GM10248 (cell line): ENCODE results near the gene RPL27A.

Experiments used
- CTCF ChIA-PET: fragments of 300-600 bp; sonication (Branson Sonifier 250); formaldehyde crosslinking; extraction: SDS; loops from one replicate; lab custom pipeline; 2021; ENCODE audit warnings: antibody characterized with exemption; lab: Yijun Ruan, JAX
- POLR2A ChIA-PET: fragments of 350-650 bp; sonication (Branson Sonifier 250); formaldehyde crosslinking; extraction: SDS; loops from one replicate; lab custom pipeline; 2020; ENCODE audit warnings: antibody characterized with exemption; lab: Yijun Ruan, JAX
- DNase-seq: peaks from one replicate; pipeline ENCODE4 v3.0.0; 2012; ENCODE audit errors: extremely low spot score
- TF ChIP-seq, protein P1 (sequence below): IDR thresholded peaks from 2 replicates; pipeline ENCODE4 v1.5.1; 2012; ENCODE audit warnings: mild to moderate bottlenecking, low read depth; ENCODE audit errors: extremely low read depth, missing control alignments, control extremely low read depth

RPL27A gene

GRCh38 chr11:8707541-8708191, 25.1 kb downstream of the RPL27A start:
- no peak for DNase-seq
- CTCF ChIA-PET: interaction anchor here (0.9 to 1.5 kb wide), 2 partner anchors 9 to 11 kb away, joined by 3 to 5 read pairs; no protein-coding TSS in a partner anchor
- TF ChIP-seq, protein P1, sequence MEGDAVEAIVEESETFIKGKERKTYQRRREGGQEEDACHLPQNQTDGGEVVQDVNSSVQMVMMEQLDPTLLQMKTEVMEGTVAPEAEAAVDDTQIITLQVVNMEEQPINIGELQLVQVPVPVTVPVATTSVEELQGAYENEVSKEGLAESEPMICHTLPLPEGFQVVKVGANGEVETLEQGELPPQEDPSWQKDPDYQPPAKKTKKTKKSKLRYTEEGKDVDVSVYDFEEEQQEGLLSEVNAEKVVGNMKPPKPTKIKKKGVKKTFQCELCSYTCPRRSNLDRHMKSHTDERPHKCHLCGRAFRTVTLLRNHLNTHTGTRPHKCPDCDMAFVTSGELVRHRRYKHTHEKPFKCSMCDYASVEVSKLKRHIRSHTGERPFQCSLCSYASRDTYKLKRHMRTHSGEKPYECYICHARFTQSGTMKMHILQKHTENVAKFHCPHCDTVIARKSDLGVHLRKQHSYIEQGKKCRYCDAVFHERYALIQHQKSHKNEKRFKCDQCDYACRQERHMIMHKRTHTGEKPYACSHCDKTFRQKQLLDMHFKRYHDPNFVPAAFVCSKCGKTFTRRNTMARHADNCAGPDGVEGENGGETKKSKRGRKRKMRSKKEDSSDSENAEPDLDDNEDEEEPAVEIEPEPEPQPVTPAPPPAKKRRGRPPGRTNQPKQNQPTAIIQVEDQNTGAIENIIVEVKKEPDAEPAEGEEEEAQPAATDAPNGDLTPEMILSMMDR: no peak
- POLR2A ChIA-PET: no interaction called here

DNA sequence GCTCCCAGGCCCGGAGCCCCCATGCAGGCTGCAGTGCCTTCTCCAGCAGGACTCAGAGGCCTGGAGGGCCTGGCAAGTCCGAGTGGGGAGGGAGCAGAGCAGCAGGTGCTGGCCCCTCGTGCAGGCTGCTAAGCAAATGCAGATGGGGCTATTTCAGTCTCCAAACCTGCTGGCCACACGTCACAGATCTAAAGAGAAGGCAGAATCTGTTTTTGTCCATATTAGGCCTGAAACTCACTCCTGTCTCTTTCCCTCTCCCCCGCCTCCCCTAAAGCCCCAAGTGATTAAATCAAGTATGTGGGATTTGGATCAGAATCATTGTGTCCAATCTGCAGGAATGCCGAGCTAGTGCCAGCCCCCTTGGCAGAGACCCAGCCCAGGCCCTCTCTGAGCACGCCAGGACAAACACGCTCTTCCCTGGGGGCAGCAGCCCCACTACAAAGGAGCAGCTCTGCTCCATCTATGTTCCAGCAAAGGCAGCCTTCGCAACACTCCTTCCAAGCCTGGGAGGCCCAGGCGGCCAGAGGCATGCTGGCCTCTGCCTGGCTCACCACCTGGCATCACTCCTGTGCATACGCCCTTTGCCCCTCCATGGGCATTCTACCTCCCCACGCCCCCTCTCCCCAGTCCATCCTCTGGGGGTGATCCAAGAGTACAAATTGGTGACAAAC, 26.5 kb downstream of the RPL27A start:
- ChIA-PET POLR2A (no interaction called here), CTCF (interaction anchor here (1.5 to 1.7 kb wide), 2 partner anchors 10 to 13 kb away, joined by 5 to 9 read pairs; no protein-coding TSS in a partner anchor)
- TF ChIP-seq, protein P1: no peak
- no peak for DNase-seq

- no peak for DNase-seq
- CTCF ChIA-PET: interaction anchor here (1.7 kb wide), 1 partner anchor 9 kb away, joined by 9 read pairs; no protein-coding TSS in a partner anchor
- POLR2A ChIA-PET: no interaction called here
- TF ChIP-seq, protein P1: no peak
Observed at GRCh38 chr11:8709777-8710176, 27.2 kb downstream of the RPL27A start.

DNA sequence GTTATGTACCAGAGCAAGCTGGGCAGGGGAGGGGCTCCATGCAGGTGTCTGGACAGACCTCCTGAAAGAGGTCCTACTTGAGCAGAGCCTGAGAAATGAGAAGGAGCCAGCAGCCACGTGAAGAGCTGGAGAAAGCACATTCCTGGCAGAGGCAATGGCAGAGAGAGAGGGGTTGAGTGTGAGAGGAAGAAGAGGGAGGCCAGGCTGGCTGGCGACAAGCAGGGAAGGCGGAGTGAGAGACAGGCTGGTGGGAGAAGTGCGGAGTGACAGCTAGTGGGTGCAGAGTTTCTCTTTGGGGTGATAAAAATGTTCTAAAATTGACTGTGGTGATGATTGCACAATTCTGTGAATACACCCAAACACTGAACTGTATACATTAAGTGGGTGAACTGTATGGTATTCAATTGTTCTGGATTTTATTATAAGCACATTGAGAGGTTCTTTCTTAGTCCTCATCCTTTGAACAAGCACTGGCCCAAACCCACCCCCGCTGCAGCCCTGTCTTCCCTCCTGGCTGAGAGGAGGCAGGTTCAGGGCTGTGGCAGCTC, 29.4 kb downstream of the RPL27A start:
- DNase-seq: no peak
- ChIA-PET CTCF (no interaction called here), POLR2A (no interaction called here)
- TF ChIP-seq, protein P1: no peak

GRCh38 chr11:8712506-8712905, 29.9 kb downstream of the RPL27A start:
- TF ChIP-seq, protein P1: no peak
- ChIA-PET CTCF (no interaction called here), POLR2A (no interaction called here)
- no peak for DNase-seq

- TF ChIP-seq, protein P1: no peak
- no peak for DNase-seq
- CTCF ChIA-PET: interaction anchor here (1.4 to 1.8 kb wide), 2 partner anchors 12 to 15 kb away, joined by 4 to 5 read pairs; no protein-coding TSS in a partner anchor
- POLR2A ChIA-PET: no interaction called here
Observed at GRCh38 chr11:8713760-8714454, 31.3 kb downstream of the RPL27A start.
